HepG2 (cell line): Measurements from ENCODE around the gene TCAF1. TPM values are rescaled to one million over a fixed set of nuclear protein-coding genes. Genes with fewer than 3 reads are reported as not detected.
"Not testable (repeated sequence)": the region's sequence is repeated elsewhere in the genome, so short reads cannot be mapped to it uniquely, and the experiment has no call there.

Source experiments
- ATAC-seq: fragments of 200-7000 bp; cut with Tn5 transposase; 3 replicates; pipeline ENCODE4 v1.9.1; 2020; ENCODE audit warnings: mild to moderate bottlenecking, moderate library complexity
- BruUV-seq: library from RNA; stranded (reverse); fragments of 400-500 nt; replicated peaks from 2 replicates; lab custom pipeline; 2021; lab: Mats Ljungman, UMichigan
- CTCF ChIA-PET: fragments of 300-600 bp; formaldehyde crosslinking; extraction: SDS; loops from one replicate; lab custom pipeline; 2021; ENCODE audit warnings: low total read pairs, inconsistent platforms, low intra/inter-chr PET ratio; lab: Yijun Ruan, JAX
- POLR2A ChIA-PET: fragments of 350-600 bp; sonication (Branson Sonifier 250); formaldehyde crosslinking; loops from one replicate; lab custom pipeline; 2020; ENCODE audit warnings: antibody characterized with exemption, inconsistent platforms; lab: Yijun Ruan, JAX
- DNase-seq: peaks from one replicate; pipeline ENCODE4 v3.0.0-alpha.2; 2015; ENCODE audit warnings: low spot score
- FAIRE-seq: peaks from 3 replicates; lab custom pipeline; 2011; peaks lifted over from hg19 to GRCh38; lab: Jason Lieb, UNC
- H2AFZ ChIP-seq: one replicate; pipeline ENCODE4 v1.6.1; 2011; ENCODE audit warnings: low read length, inconsistent platforms
- H3K27ac ChIP-seq: fragments of 300-600 bp; 3 replicates; pipeline ENCODE4 v1.8.0; 2011; ENCODE audit warnings: mixed run types, mild to moderate bottlenecking, mixed read lengths, low read length, inconsistent platforms; ENCODE audit not compliant: insufficient read depth; ENCODE audit errors: extremely low read length
- H3K27me3 ChIP-seq, 2 experiments: fragments of 200-600 bp in 1 of 2; 2 replicates in 1 of 2; 3 replicates in 1 of 2; pipeline versions ENCODE4 v1.6.0 to v1.8.0; 2011; ENCODE audit warnings: low read length in 2 of 2, mild to moderate bottlenecking in 2 of 2, moderate library complexity in 2 of 2, inconsistent platforms in 1 of 2; ENCODE audit not compliant: insufficient read depth in 2 of 2, control insufficient read depth in 1 of 2
- H3K36me3 ChIP-seq, 2 experiments: fragments of 200-600 bp in 1 of 2; replicated peaks in 1 of 2; 2 replicates in 1 of 2; 3 replicates in 1 of 2; pipeline versions ENCODE4 v1.5.1 to v1.8.0; 2011; ENCODE audit warnings: low read length in 2 of 2, inconsistent platforms in 1 of 2; ENCODE audit not compliant: insufficient read depth in 2 of 2, control insufficient read depth in 1 of 2
- H3K4me1 ChIP-seq: 2 replicates; pipeline ENCODE4 v1.5.1; 2012; ENCODE audit warnings: low read length, inconsistent platforms; ENCODE audit not compliant: insufficient read depth
- H3K4me2 ChIP-seq: 2 replicates; pipeline ENCODE4 v1.6.0; 2011; ENCODE audit warnings: low read depth, low read length, inconsistent platforms
- H3K4me3 ChIP-seq, 3 experiments: fragments of 200-600 bp in 1 of 3; sonication (generic), shearing (Covaris generic) in 1 of 3; replicated peaks in 1 of 3; 2 replicates each; pipeline ENCODE4 v1.5.1; 2011 to 2016; ENCODE audit warnings: low read length in 3 of 3, inconsistent platforms in 2 of 3, low read depth in 2 of 3, mild to moderate bottlenecking in 2 of 3, control low read depth in 1 of 3, mixed read lengths in 1 of 3; ENCODE audit not compliant: insufficient read depth in 1 of 3
- H3K79me2 ChIP-seq: one replicate; pipeline ENCODE4 v1.6.1; 2011; ENCODE audit warnings: low read length, inconsistent platforms; ENCODE audit not compliant: insufficient read depth
- H3K9ac ChIP-seq: 2 replicates; pipeline ENCODE4 v1.6.0; 2011; ENCODE audit warnings: mild to moderate bottlenecking, low read depth, low read length, inconsistent platforms; ENCODE audit not compliant: insufficient read depth
- H3K9me3 ChIP-seq: 2 replicates; pipeline ENCODE4 v1.5.1; 2012; ENCODE audit warnings: mild to moderate bottlenecking, low read length
- H4K20me1 ChIP-seq: 2 replicates; pipeline ENCODE4 v1.6.0; 2011; ENCODE audit warnings: inconsistent platforms, mild to moderate bottlenecking, low read length, moderate library complexity; ENCODE audit not compliant: insufficient read depth
- WGBS: methylation state at CpG from one replicate; pipeline ENCODE4 v1.1.6; 2017; ENCODE audit warnings: low lambda C conversion rate; 5-methylcytosine and 5-hydroxymethylcytosine counted together
- in situ Hi-C: cut with HindIII; loops from 2 replicates; pipeline ENCODE4 v1.10.0; 2017; ENCODE audit warnings: low pct_unique_long_range_greater_than_20kb; ENCODE audit not compliant: extremely low pct_ligation_motif_present
- intact Hi-C: fragments of 100-400 bp; cut with micrococcal nuclease; formaldehyde crosslinking; loops from one replicate; pipeline ENCODE4 v1.10.0; 2022; ENCODE audit not compliant: unreplicated experiment
- polyA plus RNA-seq, 8 experiments: library from polyadenylated mRNA; depleted of rRNA in 3 of 8; stranded (reverse) in 7 of 8; unstranded in 1 of 8; fragments of >200 nt; fragmentation: Illumina TruSeq in 4 of 8; extraction: Trizol in 4 of 8; gene quantifications; 2 replicates each; pipeline versions ENCODE4 v1.2.1 to v1.2.3, GENCODE V29; 2011 to 2016; ENCODE audit warnings: low read depth in 4 of 8, missing spikeins in 1 of 8, mixed read lengths in 1 of 8; ENCODE audit not compliant: insufficient read depth in 1 of 8
- total RNA-seq, 5 experiments: library from RNA; depleted of rRNA; stranded (reverse); fragments of >200 nt; fragmentation: Illumina TruSeq; extraction: Trizol; gene quantifications; 2 replicates each; pipeline ENCODE4 v1.2.3, GENCODE V29; 2016; ENCODE audit warnings: low read depth in 1 of 5

The TCAF1 gene
- total and polyA plus RNA-seq, 2 of the 13 experiments (the other 11 are each of a cell fraction or from before 2014, with no cell fraction given), result 36.2 to 101 TPM

- FAIRE-seq, BruUV-seq, POLR2A ChIA-PET: not testable (repeated sequence)
These were observed 95.3 kb downstream of the TCAF1 start for GRCh38 chr7:143806664-143807071.

More at GRCh38 chr7:143806664-143807071, 95.3 kb downstream of the TCAF1 start:
- peak; percentile 41; the same call in 1 of the 3 replicates for ATAC-seq
- H3K36me3 ChIP-seq, H3K79me2 ChIP-seq, H3K4me3 ChIP-seq, H3K4me2 ChIP-seq, H3K4me1 ChIP-seq, H3K27me3 ChIP-seq, H2AFZ ChIP-seq, H4K20me1 ChIP-seq, in situ Hi-C loops, CTCF ChIA-PET, H3K9ac ChIP-seq, intact Hi-C loops, H3K27ac ChIP-seq, H3K9me3 ChIP-seq, DNase-seq: not testable (repeated sequence)
- WGBS, result no CpG with 5 or more reads among the region's 5 CpGs

Other genes with a start within 250 kb of the TCAF1 start
- gene CTAGE6, start 144.5 kb downstream of the TCAF1 start, total RNA-seq (2016; rRNA removed; fragmentation: Illumina TruSeq; extraction: Trizol), result not detected in 2 replicates
- 0.09 and 0.12 TPM in 2 replicates for gene CTAGE6, start 144.5 kb downstream of the TCAF1 start, polyA plus RNA-seq (2011; rRNA removed)
- 0.13 TPM in 1 of 2 replicates, not detected in the other for gene OR2F2, start 33.1 kb upstream of the TCAF1 start, total RNA-seq (2016; rRNA removed; fragmentation: Illumina TruSeq; extraction: Trizol)
- not detected in 2 replicates for gene OR2F2, start 33.1 kb upstream of the TCAF1 start, polyA plus RNA-seq (2011; rRNA removed)
- 0.90 and 1.5 TPM in 2 replicates for gene OR2F1, start 52.7 kb upstream of the TCAF1 start, total RNA-seq (2016; rRNA removed; fragmentation: Illumina TruSeq; extraction: Trizol)
- gene OR2F1, start 52.7 kb upstream of the TCAF1 start, polyA plus RNA-seq (2011; rRNA removed), result 0.35 and 0.36 TPM in 2 replicates
- not detected in 2 replicates for gene OR6B1, start 98.1 kb upstream of the TCAF1 start, total RNA-seq (2016; rRNA removed; fragmentation: Illumina TruSeq; extraction: Trizol)
- 0.18 TPM in 2 replicates for gene OR6B1, start 98.1 kb upstream of the TCAF1 start, polyA plus RNA-seq (2011; rRNA removed)
- gene OR2A5, start 146.8 kb upstream of the TCAF1 start, total RNA-seq (2016; rRNA removed; fragmentation: Illumina TruSeq; extraction: Trizol), result not detected in 2 replicates
- not detected in 2 replicates for gene OR2A5, start 146.8 kb upstream of the TCAF1 start, polyA plus RNA-seq (2011; rRNA removed)
- gene OR2A25, start 167.6 kb upstream of the TCAF1 start, total RNA-seq (2016; rRNA removed; fragmentation: Illumina TruSeq; extraction: Trizol), result not detected in 2 replicates
- 0.07 TPM in 1 of 2 replicates, not detected in the other for gene OR2A25, start 167.6 kb upstream of the TCAF1 start, polyA plus RNA-seq (2011; rRNA removed)
- not detected in 2 replicates for gene OR2A12, start 184.1 kb upstream of the TCAF1 start, total RNA-seq (2016; rRNA removed; fragmentation: Illumina TruSeq; extraction: Trizol)
- gene OR2A12, start 184.1 kb upstream of the TCAF1 start, polyA plus RNA-seq (2011; rRNA removed), result 0.18 TPM in 1 of 2 replicates, not detected in the other
- gene OR2A2, start 207.4 kb upstream of the TCAF1 start, total RNA-seq (2016; rRNA removed; fragmentation: Illumina TruSeq; extraction: Trizol), result not detected in 2 replicates
- not detected in 2 replicates for gene OR2A2, start 207.4 kb upstream of the TCAF1 start, polyA plus RNA-seq (2011; rRNA removed)
- gene OR2A14, start 221.0 kb upstream of the TCAF1 start, total RNA-seq (2016; rRNA removed; fragmentation: Illumina TruSeq; extraction: Trizol), result not detected in 2 replicates
- not detected in 2 replicates for gene OR2A14, start 221.0 kb upstream of the TCAF1 start, polyA plus RNA-seq (2011; rRNA removed)